HG03460 (cell line): ENCODE results near the gene PNMA8A.
"Not testable (repeated sequence)": the region's sequence is repeated elsewhere in the genome, so short reads cannot be mapped to it uniquely, and the experiment has no call there.

Source experiments
- ATAC-seq: cut with Tn5 transposase; IDR thresholded peaks from one replicate; pipeline ENCODE4 v1.9.1; 2021; ENCODE audit not compliant: unreplicated experiment

Gene PNMA8A

GRCh38 chr19:46470376-46470775, 987 bp downstream of the PNMA8A start:
- ATAC-seq, result no peak

- ATAC-seq, result no peak
These were observed 1.7 kb downstream of the PNMA8A start for GRCh38 chr19:46469541-46470185.

GRCh38 chr19:46466536-46467196, 4.7 kb downstream of the PNMA8A start:
- ATAC-seq, result no peak

GRCh38 chr19:46463516-46463915, 7.8 kb downstream of the PNMA8A start:
- ATAC-seq, result no peak

GRCh38 chr19:46461537-46461936, 9.8 kb downstream of the PNMA8A start:
- ATAC-seq, result no peak

- ATAC-seq, result no peak
These were observed 10.4 kb downstream of the PNMA8A start for GRCh38 chr19:46460981-46461380.

GRCh38 chr19:46460055-46460454, 11.3 kb downstream of the PNMA8A start:
- no peak for ATAC-seq

- no peak for ATAC-seq
These were observed 14.4 kb downstream of the PNMA8A start for GRCh38 chr19:46456930-46457329.

- ATAC-seq, result no peak
These were observed 17.1 kb downstream of the PNMA8A start for GRCh38 chr19:46454244-46454643.

- no peak for ATAC-seq
These were observed 17.7 kb downstream of the PNMA8A start for GRCh38 chr19:46453661-46454060.

GRCh38 chr19:46452186-46452585, 19.2 kb downstream of the PNMA8A start:
- no peak for ATAC-seq

- ATAC-seq, result no peak
These were observed 20.0 kb downstream of the PNMA8A start for GRCh38 chr19:46451352-46451751.

- no peak for ATAC-seq
These were observed 20.6 kb downstream of the PNMA8A start for GRCh38 chr19:46450737-46451136.

GRCh38 chr19:46449228-46449627, 22.1 kb downstream of the PNMA8A start:
- no peak for ATAC-seq

GRCh38 chr19:46448601-46449000, 22.8 kb downstream of the PNMA8A start:
- no peak for ATAC-seq

- ATAC-seq, result no peak
These were observed 23.5 kb downstream of the PNMA8A start for GRCh38 chr19:46447824-46448223.

GRCh38 chr19:46447006-46447405, 24.4 kb downstream of the PNMA8A start:
- no peak for ATAC-seq

GRCh38 chr19:46446021-46446420, 25.3 kb downstream of the PNMA8A start:
- ATAC-seq, result no peak

GRCh38 chr19:46442808-46443450, 28.4 kb downstream of the PNMA8A start:
- no peak for ATAC-seq

GRCh38 chr19:46441866-46442265, 29.5 kb downstream of the PNMA8A start:
- no peak for ATAC-seq

- ATAC-seq, result not testable (repeated sequence)
These were observed 35.7 kb downstream of the PNMA8A start for GRCh38 chr19:46435689-46436088.

GRCh38 chr19:46435009-46435408, 36.4 kb downstream of the PNMA8A start:
- ATAC-seq, result no peak
